GM19467 (cell line): ENCODE results near the gene MCUB.
A peak's percentile ranks its signal among the peaks of the same experiment; 100 is the strongest.
"Not testable (repeated sequence)": the region's sequence is repeated elsewhere in the genome, so short reads cannot be mapped to it uniquely, and the experiment has no call there.

Experiments used
- ATAC-seq: cut with Tn5 transposase; IDR thresholded peaks from one replicate; pipeline ENCODE4 v1.9.1; 2021; ENCODE audit warnings: mild to moderate bottlenecking, moderate library complexity; ENCODE audit not compliant: unreplicated experiment

Gene MCUB

DNA sequence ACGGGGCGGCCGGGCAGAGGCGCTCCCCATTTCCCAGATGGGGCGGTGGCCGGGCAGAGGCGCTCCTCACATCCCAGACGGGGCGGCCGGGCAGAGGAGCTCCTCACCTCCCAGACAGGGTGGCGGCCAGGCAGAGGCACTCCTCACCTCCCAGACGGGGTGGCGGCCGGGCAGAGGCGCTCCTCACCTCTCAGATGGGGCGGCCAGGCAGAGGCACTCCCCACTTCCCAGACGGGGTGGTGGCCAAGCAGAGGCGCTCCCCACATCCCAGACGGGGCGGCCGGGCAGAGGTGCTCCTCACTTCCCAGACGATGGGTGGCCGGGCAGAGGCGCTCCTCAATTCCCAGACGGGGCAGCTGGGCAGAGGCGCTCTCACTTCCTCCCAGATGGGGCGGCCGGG, 118.4 kb downstream of the MCUB start:
- ATAC-seq: not testable (repeated sequence)

DNA sequence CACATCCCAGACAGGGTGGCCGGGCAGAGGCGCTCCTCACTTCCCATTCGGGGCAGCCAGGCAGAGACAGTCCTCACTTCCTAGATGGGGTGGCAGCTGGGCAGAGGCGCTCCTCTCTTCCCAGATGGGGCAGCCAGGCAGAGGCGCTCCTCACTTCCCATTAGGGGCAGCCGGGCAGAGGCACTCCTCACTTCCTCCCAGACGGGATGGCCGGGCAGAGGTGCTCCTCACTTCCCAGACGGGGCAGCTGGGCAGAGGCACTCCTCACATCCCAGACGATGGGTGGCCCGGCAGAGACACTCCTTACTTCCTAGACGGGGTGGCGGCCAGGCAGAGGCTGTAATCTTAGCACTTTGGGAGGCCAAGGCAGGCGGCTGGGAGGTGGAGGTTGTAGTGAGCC, 118.9 kb downstream of the MCUB start:
- ATAC-seq: not testable (repeated sequence)

DNA sequence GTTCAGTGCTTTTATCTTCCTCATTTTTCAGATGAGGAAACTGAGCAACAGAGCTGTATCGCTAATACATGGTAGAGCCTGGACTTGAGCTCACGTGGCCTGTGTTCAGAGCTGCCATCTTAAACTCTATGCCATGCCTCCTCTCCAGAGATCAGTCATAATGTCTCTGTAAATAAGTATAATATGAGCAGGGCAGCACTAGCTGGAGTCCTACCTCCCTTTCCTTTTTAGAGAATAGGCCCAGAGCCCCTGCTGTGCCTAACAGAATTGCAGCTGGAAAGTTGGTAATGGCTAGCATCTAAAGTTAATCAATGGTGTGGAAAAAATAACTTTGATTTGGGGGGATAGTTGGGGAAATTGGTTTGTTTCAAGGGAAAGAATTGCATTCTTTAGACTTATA, 122.8 kb downstream of the MCUB start:
- no peak for ATAC-seq

DNA sequence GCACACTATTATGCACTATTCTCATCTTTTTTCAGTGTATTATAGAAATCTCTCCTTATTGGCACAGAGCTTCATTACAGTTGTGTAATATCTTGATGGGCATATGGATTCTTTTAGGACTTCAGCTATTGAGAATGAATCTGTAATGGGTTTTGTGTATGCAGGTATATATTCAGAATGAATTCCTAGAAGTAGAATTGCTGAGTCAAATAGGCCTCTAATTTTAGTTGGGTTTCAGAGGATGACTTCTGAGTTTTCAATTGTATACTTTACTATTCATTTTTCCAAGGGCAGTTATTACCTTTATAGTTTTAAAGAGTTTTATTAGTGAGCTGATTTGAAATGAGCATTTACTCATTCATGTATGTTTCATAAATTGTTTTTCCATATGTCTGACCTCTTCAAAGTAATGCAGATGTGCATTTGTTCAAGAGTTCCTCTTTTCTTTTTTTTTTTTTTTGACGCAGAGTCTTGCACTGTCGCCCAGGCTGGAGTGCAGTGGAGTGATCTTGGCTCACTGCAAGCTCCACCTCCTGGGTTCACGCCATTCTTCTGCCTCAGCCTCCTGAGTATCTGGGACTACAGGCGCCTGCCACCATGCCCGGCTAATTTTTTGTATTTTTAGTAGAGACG, 123.7 kb downstream of the MCUB start:
- ATAC-seq: no peak

DNA sequence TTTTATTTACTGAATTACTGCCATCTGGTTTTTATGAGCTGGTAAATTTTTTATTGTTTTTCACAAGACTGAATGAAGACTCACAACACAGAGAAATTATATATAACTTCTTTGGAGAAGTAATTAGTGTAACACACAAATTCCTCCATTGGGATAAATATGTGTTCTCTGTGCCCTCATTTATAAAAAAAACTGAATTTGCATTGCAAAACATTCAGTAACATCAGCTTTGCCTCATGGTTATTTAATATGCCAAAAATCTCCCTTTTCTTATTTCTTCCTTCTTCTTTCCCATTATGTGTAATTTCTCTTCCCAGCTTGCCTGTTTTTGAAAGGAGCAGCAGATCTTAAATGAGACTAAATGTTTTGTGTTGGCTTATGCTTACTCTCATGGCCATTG, 124.7 kb downstream of the MCUB start:
- no peak for ATAC-seq

DNA sequence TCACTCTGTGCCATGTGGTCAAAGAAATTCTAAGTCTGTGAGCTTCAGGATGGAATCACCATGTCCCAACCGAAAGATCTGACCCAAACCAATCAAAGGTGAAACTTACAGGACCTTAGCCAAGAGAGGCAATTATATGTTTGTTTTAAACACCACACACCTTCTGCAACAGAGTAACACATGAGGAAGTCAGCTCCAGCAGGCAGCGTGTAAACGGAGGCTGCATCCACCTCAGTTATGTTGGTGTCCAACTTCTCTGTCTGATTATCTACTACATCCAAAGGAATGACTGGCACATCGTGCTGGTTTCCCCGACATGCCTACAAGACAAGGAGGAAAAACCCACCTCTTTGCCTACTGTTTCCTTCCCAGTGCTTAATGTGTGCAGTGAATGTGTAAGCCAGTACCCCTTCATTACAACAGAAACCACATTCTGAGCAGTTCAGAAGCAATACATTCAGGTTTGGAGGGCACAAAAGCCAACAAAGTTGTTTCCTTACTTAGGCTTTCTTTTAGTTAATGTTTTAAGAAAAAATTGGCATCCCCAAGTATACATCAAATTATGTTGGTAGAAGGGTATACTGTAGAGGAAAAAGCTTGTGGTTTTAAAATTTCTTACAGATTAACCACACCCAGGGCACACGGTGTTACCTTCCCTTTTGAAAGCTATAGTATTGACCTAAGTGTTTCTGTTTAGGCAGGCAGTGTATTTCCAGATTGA, 130.8 kb downstream of the MCUB start:
- peak; percentile 90 for ATAC-seq

DNA sequence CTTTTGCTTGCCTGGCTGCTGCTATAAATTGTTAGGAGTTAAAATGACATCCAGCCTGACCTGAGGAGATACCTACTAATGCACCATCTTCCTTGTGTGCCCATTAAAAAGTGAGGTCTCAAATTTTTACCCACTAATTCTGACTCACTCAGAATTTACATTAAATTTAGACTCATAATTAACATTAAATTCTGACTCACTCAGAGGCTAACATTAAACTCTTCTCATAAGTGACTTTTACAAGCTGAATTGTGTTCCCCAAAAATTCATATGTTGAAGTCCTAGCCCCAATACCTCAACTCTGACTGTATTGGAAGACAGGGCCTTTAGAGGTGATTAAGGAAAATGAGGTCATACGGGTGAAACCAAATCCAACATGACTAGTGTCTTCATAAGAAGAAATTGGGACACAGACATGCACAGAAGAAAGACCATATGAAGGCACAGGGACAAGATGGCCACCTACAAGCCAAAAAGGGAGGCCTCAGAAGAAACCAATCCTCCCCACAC, 131.4 kb downstream of the MCUB start:
- ATAC-seq: no peak

DNA sequence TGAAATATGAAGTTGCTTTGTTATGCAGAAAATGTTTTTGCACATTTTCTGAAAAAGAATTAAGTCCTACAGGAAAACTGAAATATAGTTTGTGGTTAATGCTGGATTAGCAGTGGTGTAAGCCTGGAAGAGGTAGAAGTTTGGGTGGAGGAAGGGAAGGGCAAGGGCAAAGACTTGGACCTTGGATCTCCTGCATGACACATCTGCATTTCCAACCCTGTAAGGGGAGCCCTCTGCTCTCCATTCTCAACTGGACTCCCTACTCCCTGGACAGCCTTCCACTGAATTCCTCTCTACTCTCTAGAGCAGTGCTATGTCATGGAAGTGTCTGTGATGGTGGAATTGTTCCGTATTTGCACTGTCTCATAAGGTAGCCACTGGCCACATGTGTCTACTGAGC, 138.6 kb downstream of the MCUB start:
- ATAC-seq: no peak

DNA sequence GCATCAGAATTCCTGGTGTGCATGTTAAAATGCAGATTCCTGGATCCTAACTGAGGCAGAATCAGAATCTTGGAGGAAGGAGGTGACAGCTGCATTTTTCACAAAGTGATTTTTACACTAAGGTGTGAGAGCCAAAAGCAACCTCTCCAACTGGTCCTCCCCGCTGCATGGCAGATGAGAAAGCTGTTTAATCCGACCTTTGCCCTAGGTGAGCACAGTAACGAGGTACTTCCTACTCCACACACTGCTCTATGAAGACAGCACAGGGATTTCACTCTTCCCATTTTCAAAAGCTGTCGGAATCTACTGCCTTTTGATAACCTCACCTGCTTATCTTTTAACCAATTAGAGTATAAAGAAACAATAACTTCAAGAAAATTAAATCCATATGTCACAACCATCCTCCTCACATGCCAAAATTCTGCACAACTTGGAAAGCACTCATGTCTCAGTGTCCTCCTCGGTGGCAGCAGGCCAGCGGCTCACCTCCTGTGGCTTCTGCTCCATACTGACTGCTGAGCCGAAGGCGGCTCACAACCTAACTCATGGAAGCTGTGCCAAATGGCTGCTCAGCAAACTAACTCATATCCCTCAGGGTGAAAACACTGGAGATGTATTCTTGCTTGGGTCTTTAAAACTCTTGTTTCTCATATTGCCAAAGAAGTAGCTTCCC, 139.6 kb downstream of the MCUB start:
- no peak for ATAC-seq

DNA sequence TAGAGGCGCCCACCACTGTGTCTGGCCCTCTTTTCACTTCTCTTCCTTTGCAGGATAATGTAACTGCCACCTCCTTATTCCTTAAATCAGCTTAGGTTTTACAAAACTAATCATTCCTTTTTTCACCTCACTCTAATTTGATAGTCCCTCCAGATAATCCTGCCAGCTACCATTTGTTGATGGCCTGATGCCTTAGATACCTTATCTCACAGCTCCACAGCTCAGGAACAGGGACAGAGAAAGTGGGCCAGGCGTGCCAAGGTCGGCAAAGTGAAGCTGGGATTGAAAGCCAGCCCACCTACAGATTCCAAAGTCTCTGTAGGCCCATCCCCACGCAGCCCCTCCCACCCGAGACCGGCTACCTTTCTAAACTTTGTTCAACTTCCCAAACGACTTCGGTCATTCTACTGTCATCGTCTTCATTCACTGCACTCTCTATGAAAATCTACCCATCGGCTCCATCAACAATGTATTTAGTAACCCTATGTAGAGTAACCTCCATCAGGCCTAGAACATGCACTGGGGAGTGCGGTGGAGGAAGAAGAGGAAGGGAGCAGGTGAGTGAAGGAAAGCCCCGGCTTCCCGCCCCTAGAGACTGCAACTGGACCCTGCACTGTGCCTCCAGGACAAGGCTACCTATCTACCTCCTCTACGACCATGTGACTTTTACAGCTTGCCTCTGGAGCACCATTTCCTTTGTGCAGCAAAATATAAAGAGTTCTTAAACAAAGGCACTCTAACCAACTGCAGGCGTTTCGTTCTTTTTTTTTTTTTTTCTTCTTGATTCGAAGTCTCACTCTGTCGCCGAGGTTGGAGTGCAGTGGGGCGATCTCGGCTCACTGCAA, 141.7 kb downstream of the MCUB start:
- no peak for ATAC-seq

DNA sequence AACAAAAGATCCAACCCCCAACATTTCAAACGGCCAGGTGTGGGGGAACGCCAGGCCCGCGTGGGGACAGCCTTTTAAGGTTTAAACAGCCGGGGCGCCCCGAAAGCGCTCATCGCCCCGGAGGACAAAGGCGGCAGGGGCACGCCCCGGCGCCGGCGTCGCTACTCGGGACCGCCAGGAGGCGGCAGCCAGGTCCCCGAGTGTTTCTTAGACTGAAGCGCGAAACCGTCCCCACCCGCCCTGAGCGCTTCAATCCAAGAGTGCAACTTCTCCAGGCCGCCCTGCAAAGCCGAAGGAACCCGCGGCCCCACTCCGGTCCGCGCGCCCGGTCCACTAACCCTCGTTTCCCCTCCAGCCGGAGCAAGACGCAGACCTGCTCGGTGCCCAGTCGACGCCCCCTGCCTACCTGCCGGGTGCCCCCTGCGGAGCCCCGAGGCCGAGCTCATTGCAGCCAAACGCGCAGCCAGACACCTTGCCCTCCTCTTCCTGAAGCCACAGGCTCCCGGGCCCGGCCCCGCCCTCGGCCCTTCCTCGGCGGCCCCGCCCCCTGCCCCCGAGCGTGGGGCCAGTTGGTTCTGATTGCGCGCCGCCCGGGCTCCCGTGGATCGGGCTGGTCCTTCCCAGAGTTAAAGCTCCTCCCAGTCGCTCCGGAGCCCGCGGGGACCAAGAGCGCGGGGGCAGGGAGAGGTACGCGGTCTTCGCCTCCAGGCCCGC, 143.1 kb downstream of the MCUB start, which contains the start of gene CASP6:
CASP6 (minus strand) TSS at position 496 of the 714 bp plus-strand sequence; CDS start at position 446, 50 bp downstream.
- ATAC-seq: peak; percentile 66

DNA sequence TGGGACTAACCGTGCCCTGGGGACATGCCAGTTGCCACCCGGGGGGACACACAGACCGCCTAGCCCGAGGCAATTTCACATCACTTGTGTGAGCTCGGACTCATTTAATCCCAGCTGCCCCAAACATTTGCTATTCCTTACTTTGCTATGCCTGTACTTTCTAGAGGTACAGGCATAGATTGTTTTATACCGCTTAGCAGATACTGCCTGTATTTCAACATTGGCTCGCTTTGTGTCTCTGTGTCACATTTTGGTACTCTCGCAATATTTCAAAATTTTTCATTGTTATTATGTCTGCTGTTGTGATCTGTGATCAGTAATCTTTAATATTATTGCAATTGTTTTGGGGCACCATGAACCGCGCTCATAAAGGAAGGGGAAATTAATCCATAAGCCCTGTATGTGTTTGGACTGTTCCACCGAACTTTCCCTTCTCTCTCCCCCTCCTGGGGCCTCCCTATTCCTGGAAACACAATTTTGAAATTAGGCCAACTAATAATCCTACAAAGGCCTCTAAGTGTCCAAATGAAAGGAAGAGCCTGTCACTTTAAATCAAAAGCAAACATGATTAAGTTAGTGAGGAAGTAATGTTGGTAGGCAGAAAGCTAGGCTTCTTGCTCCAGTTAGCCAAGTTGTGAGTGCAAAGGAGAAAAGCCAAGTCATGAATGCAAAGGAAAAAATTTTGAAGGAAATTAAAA, 143.8 kb downstream of the MCUB start:
- no peak for ATAC-seq

DNA sequence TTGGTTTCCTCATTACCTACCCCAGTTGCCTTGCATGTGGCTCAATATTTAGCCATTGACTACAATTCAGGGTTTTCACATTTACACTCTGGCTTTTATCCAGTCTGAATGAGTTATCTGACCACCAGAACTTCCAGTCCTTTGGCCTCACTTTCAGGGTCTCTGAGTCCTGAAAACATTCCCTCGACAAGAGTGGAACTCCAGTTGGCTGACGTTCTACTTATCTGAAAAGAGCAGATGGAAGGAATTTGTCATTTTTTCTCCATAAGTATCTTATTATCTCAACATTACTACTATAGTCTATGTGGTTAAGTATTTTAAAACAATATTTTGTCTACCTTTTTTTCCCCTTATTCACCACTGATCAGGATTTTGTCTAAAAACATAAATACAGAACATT, 148.4 kb downstream of the MCUB start:
- no peak for ATAC-seq

DNA sequence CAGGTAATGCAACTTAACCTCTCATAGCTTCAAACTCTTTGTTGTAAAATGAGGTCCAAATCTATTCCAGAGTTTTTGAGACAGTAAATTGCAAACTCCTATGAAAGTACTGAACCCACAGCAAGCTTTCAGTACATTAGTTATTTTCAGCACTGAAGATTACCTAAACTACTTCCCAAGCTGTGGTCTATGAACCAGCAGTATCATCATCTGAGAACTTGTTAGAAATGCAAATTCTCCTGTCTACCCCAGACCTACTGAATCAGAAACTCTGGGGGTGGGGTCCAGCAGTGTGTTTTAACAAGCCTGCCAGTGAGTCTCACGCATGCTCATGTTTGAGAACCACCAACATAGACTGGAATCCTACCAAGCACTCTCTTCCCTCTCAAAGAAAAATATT, 148.9 kb downstream of the MCUB start:
- no peak for ATAC-seq

DNA sequence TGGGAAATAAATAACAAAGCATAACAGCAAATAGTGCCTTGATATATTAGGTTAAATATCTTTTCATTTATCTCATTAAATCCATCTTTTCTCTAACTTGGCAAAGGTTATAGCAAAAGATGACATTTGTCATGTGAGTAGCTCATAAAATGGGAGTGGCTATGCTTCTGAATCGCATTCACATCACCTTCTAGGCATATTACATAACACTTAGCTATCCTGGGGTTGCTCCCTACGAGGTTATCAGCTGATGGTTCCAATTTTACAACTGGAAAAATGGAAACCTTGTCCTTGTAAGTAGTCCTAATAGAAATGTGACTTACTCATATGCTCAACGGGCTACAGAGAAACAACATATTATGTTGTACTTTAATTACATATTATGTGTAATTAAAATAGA, 153.5 kb downstream of the MCUB start:
- no peak for ATAC-seq

DNA sequence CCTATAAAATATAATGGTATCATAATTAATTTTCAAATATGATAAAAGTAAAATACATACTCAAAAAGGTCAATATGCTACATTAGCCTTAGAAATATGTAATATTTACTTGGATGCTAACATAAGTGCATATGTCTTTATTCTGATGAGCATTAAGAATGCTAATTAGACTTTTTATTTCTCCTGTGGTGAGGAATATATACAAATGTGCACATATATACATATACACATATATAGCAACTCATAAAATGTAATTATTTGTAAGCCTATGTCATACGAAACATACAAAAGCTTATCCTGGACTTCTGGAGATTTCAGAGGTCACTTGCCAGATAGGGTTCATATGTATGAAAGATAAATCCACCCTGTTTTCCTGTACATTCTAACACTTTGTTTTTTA, 158.7 kb downstream of the MCUB start:
- ATAC-seq: no peak

DNA sequence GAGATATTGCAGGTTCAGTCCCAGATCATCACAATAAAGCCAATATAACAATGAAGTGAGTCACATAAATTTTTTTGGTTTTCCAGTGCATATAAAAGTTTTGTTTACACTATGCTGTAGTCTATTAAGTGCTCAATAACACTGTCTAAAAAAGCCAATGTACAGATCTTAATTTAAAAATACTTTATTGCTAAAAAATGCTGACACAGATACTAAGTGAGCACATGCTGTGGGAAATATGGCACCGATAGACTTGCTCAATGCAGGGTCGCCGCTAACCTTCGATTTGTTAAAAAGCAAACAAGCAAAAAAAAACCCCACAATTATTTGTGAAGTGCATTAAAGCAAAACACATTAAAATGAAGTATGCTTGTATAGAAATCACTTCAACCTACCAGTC, 159.6 kb downstream of the MCUB start:
- no peak for ATAC-seq

DNA sequence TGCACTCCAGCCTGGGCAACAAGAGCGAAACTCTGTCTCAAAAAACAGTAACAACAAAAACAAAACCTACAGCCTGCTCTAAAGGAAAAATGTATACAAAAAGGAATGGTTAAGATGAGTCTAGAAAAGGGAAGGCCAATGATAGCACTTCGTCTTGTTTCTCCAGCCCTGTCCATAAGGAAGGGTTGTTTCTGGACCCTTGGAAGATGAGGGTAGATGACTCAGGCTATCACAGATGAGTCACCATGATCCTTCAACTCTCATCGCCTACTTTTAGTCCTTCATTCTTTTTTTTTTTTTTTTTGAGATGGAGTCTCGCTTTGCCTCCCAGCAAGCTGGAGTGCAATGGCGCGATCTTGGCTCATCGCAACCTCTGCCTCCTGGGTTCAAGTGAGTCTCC, 161.0 kb downstream of the MCUB start:
- ATAC-seq: no peak

DNA sequence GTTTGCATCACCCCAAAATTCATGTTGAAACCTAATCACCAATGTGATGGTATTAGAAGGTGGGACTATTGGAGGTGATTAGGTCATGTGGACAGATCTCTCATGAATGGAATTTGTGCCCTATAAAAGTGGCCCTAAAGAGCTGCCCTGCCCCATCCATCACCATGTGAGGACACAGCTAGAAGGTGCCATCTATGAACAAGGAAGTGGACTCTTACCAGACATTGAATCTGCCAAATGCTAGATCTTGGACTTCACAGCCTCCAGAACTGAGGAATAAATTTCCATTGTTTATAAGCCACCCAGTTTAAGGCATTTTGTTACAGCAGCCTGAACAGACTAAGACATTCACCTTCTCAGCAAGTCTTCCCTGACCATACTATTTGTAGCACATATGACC, 162.3 kb downstream of the MCUB start:
- ATAC-seq: no peak

DNA sequence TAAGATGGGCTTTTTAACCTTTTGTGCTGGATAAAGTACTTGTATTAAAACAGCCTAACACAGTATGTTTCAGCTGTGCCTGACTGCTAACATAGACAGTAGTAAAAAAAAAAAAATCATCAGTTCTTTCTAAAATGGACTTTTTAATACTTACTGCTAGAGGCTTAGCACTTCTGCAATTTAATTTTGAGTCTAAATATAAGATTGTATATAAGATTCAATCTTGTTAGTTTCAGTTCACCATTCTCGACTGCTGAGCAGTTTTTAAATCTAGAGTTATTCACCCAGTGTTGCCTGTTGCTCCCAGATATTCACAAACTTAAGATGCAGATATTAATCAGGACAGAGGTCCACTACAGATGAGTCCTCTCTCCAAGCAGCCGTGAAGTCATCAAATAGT, 163.1 kb downstream of the MCUB start:
- ATAC-seq: no peak
